MM.1S (cell line): ENCODE data around the gene MUC5AC.

Experiments
- CTCF ChIP-seq: fragments of 300-600 bp; sonication (generic); IDR thresholded peaks from 2 replicates; pipeline ENCODE4 v1.5.1; 2016; ENCODE audit warnings: antibody characterized with exemption, low read length, mixed read lengths
- EZH2 ChIP-seq: fragments of 300-600 bp; sonication (generic); optimal IDR thresholded peaks from 2 replicates; pipeline ENCODE3; 2017; ENCODE audit warnings: low read depth, mild to moderate bottlenecking, antibody characterized with exemption, low read length, mixed read lengths
- EZH2phosphoT487 ChIP-seq: fragments of 300-600 bp; sonication (generic); IDR thresholded peaks from 2 replicates; pipeline ENCODE4 v1.6.1; 2018; ENCODE audit warnings: antibody characterized with exemption, low read length

DNA sequence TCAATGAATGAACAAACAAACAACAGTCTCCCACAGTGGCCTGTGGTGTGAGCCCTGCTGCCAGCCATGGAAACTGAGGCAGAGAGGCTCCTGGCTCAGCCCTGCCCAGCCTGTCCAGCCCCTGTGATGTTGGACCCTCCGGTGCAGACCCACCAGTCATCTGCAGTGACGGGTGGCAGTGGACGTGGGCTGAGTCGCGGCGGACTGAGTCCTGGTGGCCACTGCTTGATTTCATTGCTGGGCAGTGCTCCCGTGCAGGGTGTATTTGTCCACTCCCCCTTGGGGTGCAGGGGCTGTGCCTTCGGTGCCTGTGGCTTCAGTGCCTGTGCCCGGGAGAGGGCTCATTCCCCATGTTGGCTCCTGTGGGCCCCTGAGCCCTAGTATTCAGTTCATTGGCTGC, 31.9 kb upstream of the MUC5AC start:
- TF ChIP-seq CTCF (no peak), EZH2 (no peak), EZH2phosphoT487 (no peak)
